Measurements from ENCODE around the gene POLD3.

DNA sequence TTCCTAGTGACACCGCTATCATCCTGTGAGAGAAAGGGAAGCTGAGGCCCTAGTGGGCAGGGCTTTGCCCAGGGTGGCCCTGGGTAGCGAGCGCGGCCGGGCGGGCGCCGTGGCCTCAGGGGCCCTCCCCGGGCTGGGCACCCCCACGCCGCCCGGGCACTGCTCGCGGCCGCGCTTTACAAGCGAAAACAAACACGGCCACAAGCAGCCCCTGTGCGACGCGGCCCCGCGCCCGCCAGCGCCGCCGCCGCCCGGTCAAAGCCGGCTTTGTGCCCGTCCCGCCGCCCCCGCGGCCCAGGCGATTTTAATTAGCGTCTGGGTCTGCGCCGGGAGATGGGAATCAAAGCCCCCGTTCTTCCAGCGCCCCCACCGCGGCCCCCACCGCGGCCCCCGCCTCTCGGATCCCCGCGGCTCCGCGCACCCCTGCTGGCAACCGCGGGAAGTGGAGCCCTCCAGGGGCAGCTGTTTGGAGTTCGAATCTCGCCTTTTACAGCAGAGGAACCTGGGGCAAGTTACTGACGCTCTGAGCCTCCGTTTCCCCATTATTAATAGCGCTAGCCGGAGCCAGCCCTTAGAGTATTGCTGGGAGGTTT lies 91.0 kb downstream of the POLD3 start:
- TF ChIP-seq, protein P1, sequence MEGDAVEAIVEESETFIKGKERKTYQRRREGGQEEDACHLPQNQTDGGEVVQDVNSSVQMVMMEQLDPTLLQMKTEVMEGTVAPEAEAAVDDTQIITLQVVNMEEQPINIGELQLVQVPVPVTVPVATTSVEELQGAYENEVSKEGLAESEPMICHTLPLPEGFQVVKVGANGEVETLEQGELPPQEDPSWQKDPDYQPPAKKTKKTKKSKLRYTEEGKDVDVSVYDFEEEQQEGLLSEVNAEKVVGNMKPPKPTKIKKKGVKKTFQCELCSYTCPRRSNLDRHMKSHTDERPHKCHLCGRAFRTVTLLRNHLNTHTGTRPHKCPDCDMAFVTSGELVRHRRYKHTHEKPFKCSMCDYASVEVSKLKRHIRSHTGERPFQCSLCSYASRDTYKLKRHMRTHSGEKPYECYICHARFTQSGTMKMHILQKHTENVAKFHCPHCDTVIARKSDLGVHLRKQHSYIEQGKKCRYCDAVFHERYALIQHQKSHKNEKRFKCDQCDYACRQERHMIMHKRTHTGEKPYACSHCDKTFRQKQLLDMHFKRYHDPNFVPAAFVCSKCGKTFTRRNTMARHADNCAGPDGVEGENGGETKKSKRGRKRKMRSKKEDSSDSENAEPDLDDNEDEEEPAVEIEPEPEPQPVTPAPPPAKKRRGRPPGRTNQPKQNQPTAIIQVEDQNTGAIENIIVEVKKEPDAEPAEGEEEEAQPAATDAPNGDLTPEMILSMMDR (IDR thresholded peaks at IDR 0.05; ENCODE audit: poor library complexity, severe bottlenecking), result no peak
- TF ChIP-seq SMC3 (conservative IDR thresholded peaks at IDR 0.05; ENCODE audit: poor library complexity), result no peak
- no peak for TF ChIP-seq EZH2 (IDR thresholded peaks at IDR 0.05; ENCODE audit: borderline replicate concordance, insufficient read depth, low read length, poor library complexity, severe bottlenecking)
- no peak for TF ChIP-seq RAD21 (conservative IDR thresholded peaks at IDR 0.05)
